NT2/D1 (cell line): ENCODE measurements around the gene GTPBP3.

Experiments used
- YY1 ChIP-seq: IDR thresholded peaks from 2 replicates; pipeline ENCODE4 v1.6.1; 2011; ENCODE audit not compliant: insufficient read length, insufficient read depth
- ZNF274 ChIP-seq: IDR thresholded peaks from 2 replicates; pipeline ENCODE4 v1.6.1; 2011; ENCODE audit warnings: mild to moderate bottlenecking, low read depth, low read length

DNA sequence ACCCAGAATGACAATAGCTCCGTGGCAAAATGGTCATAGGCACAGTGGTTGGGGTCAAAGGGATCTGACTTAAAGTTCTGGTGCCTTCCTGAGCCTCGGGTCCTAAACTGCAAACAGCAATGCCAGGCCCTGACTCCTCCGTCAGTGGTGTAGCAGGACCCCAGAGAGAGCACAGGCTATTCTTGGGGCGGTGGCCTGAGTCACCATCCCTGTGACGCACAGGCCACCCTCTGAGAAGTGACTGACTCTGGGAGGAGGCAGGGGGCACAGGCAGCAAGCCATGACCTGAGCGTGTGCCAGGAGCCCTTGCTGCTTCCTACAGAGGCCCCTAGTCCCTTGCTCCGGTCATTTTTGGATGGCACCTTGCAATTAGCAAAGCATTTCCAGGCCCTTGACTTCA lies 21.0 kb downstream of the GTPBP3 start:
- no peak for TF ChIP-seq YY1
- TF ChIP-seq ZNF274, result no peak
